HUDEP-2 (cell line): ENCODE data around the gene ALAS1.

Source experiments
- DNase-seq, 76 experiments: peaks; one replicate each; lab custom pipeline; 2025; ENCODE audit not compliant: unreplicated experiment in 76 of 76; lab: John Stamatoyannopoulos, UW

Gene ALAS1

DNA sequence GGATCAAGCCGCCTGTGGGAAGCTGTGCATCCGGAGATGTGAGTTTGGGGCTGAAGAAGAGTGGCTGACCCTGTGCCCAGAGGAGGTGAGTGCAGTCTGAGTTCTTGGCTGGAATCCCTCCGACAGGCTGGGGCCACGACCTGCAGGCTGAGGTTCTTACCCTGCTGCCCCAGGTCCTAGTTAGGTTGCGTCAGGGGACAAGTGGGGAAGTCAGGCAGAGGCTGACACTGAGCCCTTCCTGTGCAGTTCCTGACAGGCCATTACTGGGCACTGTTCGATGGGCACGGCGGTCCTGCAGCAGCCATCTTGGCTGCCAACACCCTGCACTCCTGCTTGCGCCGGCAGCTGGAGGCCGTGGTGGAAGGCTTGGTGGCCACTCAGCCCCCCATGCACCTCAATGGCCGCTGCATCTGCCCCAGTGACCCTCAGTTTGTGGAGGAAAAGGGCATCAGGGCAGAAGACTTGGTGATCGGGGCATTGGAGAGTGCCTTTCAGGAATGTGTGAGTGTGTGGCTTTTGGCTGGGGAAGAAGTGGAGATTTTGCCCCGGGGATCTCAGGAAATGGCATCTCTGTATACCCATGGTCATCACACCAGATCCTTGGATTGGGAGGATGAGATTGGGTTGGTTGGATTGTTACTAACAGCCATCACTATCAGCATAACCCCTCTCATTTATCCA lies 48.9 kb downstream of the ALAS1 start:
- no peak for DNase-seq

DNA sequence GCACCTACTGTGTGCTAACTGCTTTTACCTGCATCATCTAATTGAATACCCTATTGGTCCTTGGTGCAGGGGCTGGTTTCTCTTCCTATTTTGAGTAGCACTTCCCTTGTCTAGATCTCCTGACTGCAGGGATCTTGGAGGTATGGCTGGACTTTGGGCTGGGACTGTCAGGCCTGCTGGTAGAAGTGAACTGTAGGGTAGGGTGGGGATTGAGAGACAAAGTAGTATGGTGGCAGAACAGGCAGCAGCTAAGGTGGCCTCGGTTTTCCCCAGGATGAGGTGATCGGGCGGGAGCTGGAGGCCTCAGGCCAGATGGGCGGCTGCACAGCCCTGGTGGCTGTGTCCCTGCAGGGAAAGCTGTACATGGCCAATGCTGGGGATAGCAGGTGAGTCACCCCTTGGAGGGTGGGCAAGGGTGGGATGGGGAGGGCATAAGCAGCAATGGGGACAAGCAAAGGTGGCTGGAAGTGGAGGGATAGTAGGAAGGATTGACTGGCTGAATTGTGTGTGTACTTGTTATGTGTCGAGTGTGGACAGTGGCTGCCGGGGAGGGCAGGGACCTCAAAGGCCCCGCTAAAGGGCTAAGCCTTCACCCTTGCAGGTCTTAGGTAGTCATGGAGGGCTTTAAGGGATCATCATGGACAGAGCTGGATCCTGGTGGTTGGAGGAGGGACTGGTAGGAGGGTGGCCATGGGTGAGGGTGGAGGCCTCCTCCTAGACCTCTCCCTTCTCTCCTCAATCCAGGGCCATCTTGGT lies 49.6 kb downstream of the ALAS1 start:
- no peak for DNase-seq

DNA sequence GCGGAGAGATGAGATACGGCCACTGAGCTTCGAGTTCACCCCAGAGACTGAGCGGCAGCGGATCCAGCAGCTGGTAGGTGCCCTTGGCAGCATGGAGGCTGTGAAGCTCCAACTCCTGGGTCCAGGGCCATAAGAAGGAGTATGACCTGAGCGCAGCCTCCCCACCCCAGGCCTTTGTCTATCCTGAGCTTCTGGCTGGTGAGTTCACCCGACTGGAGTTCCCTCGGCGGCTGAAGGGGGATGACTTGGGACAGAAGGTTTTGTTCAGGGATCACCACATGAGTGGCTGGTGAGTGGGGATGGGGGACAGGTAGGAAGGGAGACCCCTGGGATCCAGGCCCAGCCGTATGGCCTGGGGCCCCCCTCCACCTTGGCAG lies 50.2 kb downstream of the ALAS1 start:
- DNase-seq, result no peak

DNA sequence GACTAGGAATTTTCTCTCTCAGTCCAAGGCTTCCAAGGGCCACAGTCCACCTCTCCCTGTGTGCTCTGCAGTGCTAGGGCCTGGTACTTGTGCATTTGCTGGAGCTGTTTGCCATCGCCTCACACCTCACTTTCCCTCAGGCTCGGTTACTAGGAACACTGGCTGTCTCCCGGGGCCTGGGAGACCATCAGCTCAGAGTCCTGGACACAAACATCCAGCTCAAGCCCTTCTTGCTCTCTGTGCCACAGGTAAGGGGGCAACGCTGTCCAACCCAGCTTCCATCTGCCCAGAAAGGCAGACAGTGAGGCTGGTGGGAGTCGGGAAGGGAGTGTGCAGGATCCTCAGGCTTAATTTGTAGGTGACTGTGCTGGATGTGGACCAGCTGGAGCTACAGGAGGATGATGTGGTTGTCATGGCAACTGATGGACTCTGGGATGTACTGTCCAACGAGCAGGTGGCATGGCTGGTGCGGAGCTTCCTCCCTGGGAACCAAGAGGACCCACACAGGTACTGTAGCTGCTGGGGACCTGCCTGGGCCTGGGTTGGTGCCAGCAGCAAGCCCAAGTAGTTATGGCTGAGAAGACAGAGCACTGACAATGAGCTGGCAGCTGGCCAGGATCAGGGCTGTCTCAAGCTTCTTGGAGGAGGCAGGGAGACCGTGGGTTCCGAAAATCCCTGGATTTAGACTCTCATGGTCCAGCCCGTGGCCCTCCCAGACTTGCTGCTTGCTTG lies 51.0 kb downstream of the ALAS1 start:
- DNase-seq, result peak in 4 of 76 experiments; percentile 2 to 32 (median 16)

DNA sequence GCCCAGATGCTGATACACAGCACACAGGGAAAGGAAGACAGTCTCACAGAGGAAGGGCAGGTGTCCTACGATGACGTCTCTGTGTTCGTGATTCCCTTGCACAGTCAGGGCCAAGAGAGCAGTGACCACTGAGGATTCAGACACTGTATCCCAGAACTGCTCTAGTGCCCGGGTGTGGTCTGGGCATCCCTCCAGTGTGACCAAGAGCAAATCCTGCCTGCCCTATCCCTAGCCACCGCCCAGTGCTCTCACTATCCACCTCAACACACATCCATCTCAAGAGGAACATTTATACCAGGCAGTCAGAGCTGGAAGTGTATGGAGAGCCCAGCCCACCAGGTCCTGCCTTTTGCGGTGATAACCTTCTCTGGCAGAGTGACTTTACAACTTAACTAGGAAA lies 51.7 kb downstream of the ALAS1 start:
- no peak for DNase-seq

DNA sequence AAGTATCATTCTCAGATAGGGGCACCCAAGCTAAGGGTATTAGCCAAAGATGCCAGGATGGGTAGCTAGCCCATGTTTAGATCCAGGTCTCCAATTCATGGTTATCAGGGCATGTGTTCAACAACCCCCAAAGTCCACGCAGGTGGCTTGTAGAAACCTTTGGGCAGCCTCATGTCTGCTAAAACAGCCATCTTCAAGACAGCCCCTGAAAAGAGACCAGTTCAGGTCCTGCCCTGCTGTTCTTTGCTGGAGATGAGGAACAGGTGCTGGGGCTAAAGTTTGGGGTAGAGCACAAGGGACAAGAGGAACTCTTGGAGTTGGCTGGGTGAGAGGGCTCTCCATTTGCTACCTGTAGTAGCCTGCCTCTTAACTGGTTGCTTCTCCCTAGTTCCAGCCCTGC lies 52.2 kb downstream of the ALAS1 start:
- DNase-seq, result no peak

DNA sequence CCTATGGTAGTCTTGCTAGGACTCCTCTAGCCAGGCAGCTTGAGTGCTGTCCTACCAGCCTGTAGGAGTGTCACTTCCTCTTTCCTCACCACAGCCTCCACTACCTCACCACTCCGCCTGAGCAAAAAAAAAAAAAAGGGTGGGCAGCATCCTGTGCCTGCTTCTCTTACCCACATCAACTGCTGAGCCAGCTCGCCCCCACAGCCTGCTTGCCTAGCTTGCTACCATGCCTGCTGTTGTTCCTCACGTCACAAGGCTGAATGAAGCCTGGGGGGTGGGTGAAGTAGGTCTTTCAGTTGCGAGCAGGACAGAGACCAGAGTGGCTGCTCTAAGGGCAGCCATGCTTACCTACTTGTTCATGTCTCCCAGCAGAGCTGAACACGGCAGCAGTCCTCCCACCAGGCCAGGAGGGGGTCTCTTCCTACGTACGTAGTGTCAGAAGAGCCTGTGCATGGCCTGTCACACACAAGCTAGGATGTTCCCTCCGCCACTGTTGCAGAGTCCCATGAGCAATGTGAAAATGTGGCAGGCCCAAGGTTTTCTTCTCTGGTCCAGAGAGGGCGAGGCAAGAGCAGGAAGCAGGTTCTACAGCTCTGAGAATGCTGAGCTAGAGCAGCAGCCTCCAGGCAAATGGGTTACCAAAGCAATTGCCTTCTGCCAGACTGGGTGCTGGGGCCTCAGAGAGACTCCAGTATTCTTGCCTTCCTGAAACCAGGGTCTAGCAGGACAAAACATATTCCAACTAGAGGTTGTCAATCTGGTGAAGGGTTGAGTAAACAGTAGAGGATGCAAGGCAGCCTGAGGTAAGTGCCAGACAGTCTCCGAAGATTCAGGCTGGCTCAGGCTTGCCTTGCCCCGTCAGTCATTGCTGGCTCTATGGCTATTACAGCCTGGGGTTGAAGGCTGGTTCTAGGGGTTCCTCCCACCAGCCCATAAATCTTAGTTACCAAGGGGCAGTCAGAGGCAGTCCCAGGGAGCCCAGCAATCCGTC lies 55.6 kb downstream of the ALAS1 start:
- peak in 45 of 76 experiments; percentile 4 to 67 (median 33) for DNase-seq

DNA sequence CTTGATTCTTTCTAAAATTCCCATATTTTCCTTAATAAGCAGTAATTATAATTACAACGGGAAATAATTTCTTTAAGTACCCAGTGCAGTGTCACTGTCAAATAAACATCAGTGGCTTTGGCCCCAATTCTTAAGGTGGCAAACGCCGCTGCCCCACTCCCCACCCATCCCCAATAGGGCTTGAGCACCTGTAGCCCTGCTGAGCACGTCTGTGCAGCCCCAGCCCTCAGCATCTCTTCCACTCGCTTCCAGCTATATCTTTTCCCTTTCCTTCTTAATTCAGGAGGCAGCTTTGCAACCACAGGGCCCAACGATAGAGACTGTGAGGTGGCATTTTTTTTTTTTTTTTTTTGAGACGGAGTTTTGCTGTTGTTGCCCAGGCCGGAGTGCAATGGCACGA lies 56.6 kb downstream of the ALAS1 start:
- no peak for DNase-seq

DNA sequence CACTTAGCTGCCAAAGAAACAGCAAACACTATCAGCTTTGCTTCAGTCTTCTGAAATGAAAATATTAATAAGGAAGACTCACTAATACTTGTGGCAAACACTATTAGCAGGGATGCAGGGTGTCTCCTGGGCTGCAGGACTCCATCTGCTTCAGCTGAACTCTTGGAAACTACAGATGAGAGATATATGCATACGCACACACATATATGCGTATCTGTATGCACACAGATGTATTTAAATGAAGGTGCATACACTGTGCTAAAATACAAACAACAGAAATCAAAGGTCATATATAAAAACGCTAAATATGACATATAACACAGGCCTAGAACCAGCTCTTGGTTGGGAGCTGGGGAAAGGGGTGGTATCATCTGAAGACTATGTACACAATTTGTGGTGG lies 58.2 kb downstream of the ALAS1 start:
- no peak for DNase-seq

DNA sequence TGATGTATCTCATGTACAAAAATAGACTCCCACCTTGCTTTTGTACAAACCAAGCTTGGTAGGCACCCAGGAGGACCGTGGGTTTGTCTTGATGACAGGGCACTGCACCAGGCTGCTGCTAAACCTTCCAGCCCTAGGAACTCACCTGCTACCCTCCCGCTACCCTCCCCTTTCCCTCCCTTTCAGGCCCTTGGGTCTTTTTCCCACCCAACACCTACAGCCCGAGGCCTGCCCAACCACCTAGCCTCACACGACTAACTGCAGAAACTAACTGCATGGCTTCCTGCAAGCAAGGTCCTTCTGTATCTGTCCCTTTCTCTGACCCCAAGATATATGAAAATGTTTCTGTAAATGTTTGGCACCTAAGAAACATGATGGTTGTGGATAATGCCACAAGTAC lies 58.7 kb downstream of the ALAS1 start:
- no peak for DNase-seq

DNA sequence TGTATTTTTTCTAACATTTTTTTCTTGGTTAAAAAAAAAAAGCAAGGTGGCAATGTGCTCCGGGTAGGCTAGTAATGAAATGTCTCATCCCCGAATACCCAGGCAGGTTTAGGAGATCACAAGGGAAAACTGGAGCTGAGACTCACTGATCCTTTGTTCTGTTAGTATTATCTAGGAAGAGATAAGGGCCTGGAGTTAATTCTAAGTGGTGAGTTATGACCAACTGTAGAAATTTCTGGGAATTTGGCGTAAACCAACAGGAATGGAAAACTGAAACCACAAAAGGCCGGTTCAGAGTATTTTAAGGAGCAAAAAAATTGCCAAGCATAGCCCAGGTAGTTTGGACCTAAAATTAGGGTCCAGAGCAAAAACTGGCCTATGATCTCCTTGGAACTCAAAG lies 60.0 kb downstream of the ALAS1 start:
- DNase-seq, result no peak

DNA sequence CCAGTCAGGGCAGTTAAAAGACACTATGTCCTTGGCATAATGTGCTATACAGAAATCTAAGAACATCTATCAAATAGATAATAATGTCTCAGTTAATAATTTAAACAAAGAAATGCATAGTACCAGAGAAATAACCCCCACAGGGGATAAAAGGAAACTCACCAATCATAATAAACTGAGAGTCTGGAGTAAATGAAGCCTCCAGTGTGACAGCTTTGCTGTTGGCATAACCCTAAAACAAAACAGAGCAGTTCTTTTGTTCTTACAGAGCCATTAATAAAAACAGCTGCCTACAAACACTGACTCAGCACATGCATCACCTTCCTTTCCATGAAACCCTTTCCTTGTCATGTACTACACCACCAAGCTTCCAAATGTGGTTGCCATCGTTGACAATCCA lies 61.1 kb downstream of the ALAS1 start:
- DNase-seq, result no peak

DNA sequence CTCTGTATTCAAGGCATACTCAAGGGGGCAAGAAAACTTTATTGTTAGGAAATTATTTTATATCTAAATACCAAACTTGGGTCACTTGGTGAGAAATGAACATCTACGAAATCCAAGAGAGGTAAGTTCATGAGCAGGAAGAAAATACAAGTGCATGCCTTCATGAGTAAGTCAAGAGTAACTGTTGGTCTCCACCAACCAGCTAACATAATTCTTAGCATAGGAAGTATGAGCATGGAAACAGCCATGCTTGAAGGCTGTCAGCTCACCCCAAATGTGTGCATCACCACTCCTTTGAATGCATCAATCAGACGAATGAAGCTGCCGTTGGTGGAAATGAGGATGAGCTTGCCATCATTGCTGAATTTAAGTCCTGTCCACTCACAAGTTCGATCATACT lies 61.5 kb downstream of the ALAS1 start:
- DNase-seq, result no peak

DNA sequence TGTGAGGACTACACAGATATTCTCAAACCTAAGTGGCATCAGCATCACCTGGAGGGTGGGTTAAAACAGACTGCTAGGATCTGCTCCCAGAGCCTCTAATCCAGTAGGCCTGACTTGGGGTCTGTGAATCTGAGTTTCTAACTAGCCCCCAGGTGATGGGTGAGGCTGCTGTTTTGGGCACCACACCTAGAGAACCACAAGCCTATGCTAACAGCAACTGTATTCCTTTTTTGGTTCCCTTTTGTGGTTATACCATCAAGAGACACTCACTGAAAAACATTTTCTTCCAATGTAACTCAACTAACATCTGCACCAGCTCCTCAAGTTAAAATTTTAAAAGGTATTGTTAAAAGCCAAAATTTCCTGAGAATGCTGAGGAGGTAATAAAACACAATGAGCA lies 64.5 kb downstream of the ALAS1 start:
- DNase-seq, result no peak
